ENCODE results near the gene HMGXB4.
A peak's percentile ranks its signal among the peaks of the same experiment; 100 is the strongest.

The HMGXB4 gene, protein sequence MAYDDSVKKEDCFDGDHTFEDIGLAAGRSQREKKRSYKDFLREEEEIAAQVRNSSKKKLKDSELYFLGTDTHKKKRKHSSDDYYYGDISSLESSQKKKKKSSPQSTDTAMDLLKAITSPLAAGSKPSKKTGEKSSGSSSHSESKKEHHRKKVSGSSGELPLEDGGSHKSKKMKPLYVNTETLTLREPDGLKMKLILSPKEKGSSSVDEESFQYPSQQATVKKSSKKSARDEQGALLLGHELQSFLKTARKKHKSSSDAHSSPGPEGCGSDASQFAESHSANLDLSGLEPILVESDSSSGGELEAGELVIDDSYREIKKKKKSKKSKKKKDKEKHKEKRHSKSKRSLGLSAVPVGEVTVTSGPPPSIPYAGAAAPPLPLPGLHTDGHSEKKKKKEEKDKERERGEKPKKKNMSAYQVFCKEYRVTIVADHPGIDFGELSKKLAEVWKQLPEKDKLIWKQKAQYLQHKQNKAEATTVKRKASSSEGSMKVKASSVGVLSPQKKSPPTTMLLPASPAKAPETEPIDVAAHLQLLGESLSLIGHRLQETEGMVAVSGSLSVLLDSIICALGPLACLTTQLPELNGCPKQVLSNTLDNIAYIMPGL

DNA sequence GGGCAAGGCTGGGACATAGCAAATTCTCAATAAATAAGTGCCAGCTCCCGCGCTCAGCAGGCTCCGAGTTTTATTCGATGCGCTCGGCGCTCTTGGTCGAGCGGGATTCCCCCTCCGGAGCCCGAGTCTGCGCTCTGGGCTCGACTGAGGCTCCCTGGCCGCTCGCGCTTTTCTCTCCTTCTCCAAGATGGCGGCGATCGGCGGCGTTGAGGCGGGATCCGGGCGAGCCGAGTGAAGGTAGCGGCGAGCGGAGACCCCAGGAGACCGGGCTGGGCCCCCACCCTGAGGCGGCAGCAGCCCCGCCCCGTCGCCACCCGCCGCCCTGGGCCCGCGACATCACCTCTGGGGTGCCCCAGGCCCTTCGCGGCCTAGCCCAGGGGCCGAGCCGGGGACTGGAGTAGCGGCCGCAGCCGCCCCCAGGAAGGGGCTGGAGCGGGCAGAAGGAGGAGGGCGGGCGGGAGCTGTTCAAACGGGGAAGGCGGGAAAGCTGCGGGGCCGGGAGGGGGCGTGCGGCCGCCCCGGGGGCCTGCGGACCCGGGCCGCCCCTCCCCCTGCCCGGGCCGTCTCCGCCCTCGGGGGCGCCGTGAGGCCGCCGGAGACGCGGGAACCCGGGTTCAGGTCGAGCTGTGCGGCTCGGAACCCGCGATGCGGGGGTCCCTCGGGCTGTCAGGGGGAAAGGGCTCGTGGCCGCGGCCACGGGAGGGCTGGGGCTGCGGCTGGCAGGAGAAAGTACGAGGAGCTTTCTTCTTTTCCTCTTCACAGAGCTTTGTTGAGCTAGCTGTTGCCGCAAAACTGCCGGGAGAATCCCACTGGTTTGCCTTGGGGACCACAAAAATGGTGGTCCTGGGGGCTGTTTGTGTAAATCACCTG lies at the start of gene HMGXB4:
HMGXB4 (plus strand) TSS at position 173 of the 870 bp plus-strand sequence. CDS start 4,898 bp downstream, outside the sequence.
- H3K27me3 ChIP-seq (ENCODE audit: control insufficient read depth in 5 of 5, insufficient read depth in 4 of 5, low read length in 5 of 5), result no peaks in the 10 kb centered on the region
- H3K36me3 ChIP-seq (ENCODE audit: control insufficient read depth in 5 of 5, insufficient read depth in 5 of 5, low read length in 5 of 5), result peaks cover 0 to 6% (median 5%) of the 10 kb centered on the region in 5 donors
- H3K27ac ChIP-seq (ENCODE audit: low read depth, low read length), result peak within 1 kb of the TSS; percentile 82
- peaks cover 2 to 32% (median 19%) of the 10 kb centered on the region in 5 donors for H3K4me1 ChIP-seq (ENCODE audit: control insufficient read depth in 5 of 5, insufficient read depth in 5 of 5, low read length in 5 of 5)
- no peaks in the 10 kb centered on the region for H3K9me3 ChIP-seq (ENCODE audit: control insufficient read depth in 5 of 5, low read length in 5 of 5)
- H3K4me3 ChIP-seq (ENCODE audit: low read depth in 1 of 5, low read length in 5 of 5), result peak within 1 kb of the TSS; percentile 80 to 93 (median 87)
- H3K9ac ChIP-seq (ENCODE audit: low read length in 5 of 5), result peak within 1 kb of the TSS; percentile 84 to 98 (median 92)

DNA sequence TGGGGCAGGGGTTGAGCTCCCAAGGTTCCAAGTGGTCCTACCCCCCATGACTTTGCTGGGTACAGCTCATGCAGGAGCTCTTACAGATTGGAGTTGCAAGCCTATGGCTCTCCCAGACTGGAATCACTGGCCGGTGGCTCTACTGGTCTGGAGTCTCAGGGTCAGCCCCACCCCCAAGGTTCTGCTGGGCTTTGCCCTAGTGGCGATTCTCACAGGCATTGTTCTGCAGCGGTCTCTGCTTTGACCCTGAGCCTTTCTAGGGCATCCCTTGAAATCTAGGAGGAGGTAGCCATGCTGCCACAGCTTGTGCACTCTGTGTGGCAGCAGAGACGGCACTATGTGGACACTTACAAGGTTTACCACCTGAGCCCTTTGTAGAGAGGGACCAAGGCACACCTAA lies 49.3 kb upstream of the HMGXB4 start:
- H3K4me1 ChIP-seq (ENCODE audit: control insufficient read depth in 5 of 5, insufficient read depth in 5 of 5, low read length in 5 of 5), result no peaks in the 10 kb centered on the region
- H3K27ac ChIP-seq (ENCODE audit: low read depth, low read length), result no peak overlapping the region
- H3K9me3 ChIP-seq (ENCODE audit: control insufficient read depth in 5 of 5, low read length in 5 of 5), result no peaks in the 10 kb centered on the region
- peaks cover 8 to 18% (median 11%) of the 10 kb centered on the region in 5 donors for H3K27me3 ChIP-seq (ENCODE audit: control insufficient read depth in 5 of 5, insufficient read depth in 4 of 5, low read length in 5 of 5)
- no peak overlapping the region for H3K9ac ChIP-seq (ENCODE audit: low read length in 5 of 5)
- H3K36me3 ChIP-seq (ENCODE audit: control insufficient read depth in 5 of 5, insufficient read depth in 5 of 5, low read length in 5 of 5), result no peaks in the 10 kb centered on the region
- no peak overlapping the region for H3K4me3 ChIP-seq (ENCODE audit: low read depth in 1 of 5, low read length in 5 of 5)

- H3K9ac ChIP-seq (ENCODE audit: low read length in 5 of 5), result no peak overlapping the region
- H3K4me3 ChIP-seq (ENCODE audit: low read depth in 1 of 5, low read length in 5 of 5), result no peak overlapping the region
- H3K27me3 ChIP-seq (ENCODE audit: control insufficient read depth in 5 of 5, insufficient read depth in 4 of 5, low read length in 5 of 5), result peaks cover 5 to 18% (median 11%) of the 10 kb centered on the region in 5 donors
- H3K4me1 ChIP-seq (ENCODE audit: control insufficient read depth in 5 of 5, insufficient read depth in 5 of 5, low read length in 5 of 5), result no peaks in the 10 kb centered on the region
- H3K27ac ChIP-seq (ENCODE audit: low read depth, low read length), result no peak overlapping the region
- peaks cover 0 to 3% (median 0%) of the 10 kb centered on the region in 5 donors for H3K9me3 ChIP-seq (ENCODE audit: control insufficient read depth in 5 of 5, low read length in 5 of 5)
- no peaks in the 10 kb centered on the region for H3K36me3 ChIP-seq (ENCODE audit: control insufficient read depth in 5 of 5, insufficient read depth in 5 of 5, low read length in 5 of 5)
Measured at GRCh38 chr22:35209203-35209602, 48.1 kb upstream of the HMGXB4 start.

GRCh38 chr22:35212009-35212408 lies 45.3 kb upstream of the HMGXB4 start:
- H3K9me3 ChIP-seq (ENCODE audit: control insufficient read depth in 5 of 5, low read length in 5 of 5), result peaks cover 0 to 4% (median 0%) of the 10 kb centered on the region in 5 donors

DNA sequence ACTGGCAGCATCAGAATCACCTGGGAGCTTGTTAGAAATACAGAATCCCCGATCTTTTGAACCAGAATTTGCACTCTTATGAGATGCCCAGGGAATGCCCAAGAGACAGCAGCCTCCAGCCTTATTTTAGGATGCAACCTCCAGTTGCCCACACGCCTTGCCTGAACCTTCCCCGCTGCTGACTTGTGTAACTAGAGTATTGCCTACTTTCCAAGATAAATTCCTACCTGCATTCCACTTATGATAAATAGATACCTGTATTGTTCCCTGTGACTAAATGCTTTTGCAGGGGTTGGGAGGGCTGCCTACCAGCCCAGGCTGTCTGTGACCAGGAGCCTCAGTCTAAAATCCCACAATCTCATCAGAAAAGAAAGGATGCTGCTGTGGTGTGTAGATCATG lies 44.3 kb upstream of the HMGXB4 start:
- peaks cover 0 to 9% (median 3%) of the 10 kb centered on the region in 5 donors for H3K9me3 ChIP-seq (ENCODE audit: control insufficient read depth in 5 of 5, low read length in 5 of 5)
- H3K36me3 ChIP-seq (ENCODE audit: control insufficient read depth in 5 of 5, insufficient read depth in 5 of 5, low read length in 5 of 5), result no peaks in the 10 kb centered on the region
- no peaks in the 10 kb centered on the region for H3K4me1 ChIP-seq (ENCODE audit: control insufficient read depth in 5 of 5, insufficient read depth in 5 of 5, low read length in 5 of 5)
- no peak overlapping the region for H3K27ac ChIP-seq (ENCODE audit: low read depth, low read length)
- peaks cover 4 to 17% (median 5%) of the 10 kb centered on the region in 5 donors for H3K27me3 ChIP-seq (ENCODE audit: control insufficient read depth in 5 of 5, insufficient read depth in 4 of 5, low read length in 5 of 5)
- no peak overlapping the region for H3K9ac ChIP-seq (ENCODE audit: low read length in 5 of 5)
- no peak overlapping the region for H3K4me3 ChIP-seq (ENCODE audit: low read depth in 1 of 5, low read length in 5 of 5)

More at GRCh38 chr22:35212009-35212408, 45.3 kb upstream of the HMGXB4 start:
- no peak overlapping the region for H3K9ac ChIP-seq (ENCODE audit: low read length in 5 of 5)
- no peak overlapping the region for H3K27ac ChIP-seq (ENCODE audit: low read depth, low read length)
- peaks cover 5 to 18% (median 8%) of the 10 kb centered on the region in 5 donors for H3K27me3 ChIP-seq (ENCODE audit: control insufficient read depth in 5 of 5, insufficient read depth in 4 of 5, low read length in 5 of 5)
- no peaks in the 10 kb centered on the region for H3K36me3 ChIP-seq (ENCODE audit: control insufficient read depth in 5 of 5, insufficient read depth in 5 of 5, low read length in 5 of 5)
- H3K4me1 ChIP-seq (ENCODE audit: control insufficient read depth in 5 of 5, insufficient read depth in 5 of 5, low read length in 5 of 5), result no peaks in the 10 kb centered on the region
- no peak overlapping the region for H3K4me3 ChIP-seq (ENCODE audit: low read depth in 1 of 5, low read length in 5 of 5)

GRCh38 chr22:35214968-35215367 lies 42.3 kb upstream of the HMGXB4 start:
- Histone ChIP-seq H3K9me3 (ENCODE audit: control insufficient read depth in 5 of 5, low read length in 5 of 5) (peaks cover 0 to 11% (median 8%) of the 10 kb centered on the region in 5 donors), H3K9ac (ENCODE audit: low read length in 5 of 5) (no peak overlapping the region), H3K4me1 (ENCODE audit: control insufficient read depth in 5 of 5, insufficient read depth in 5 of 5, low read length in 5 of 5) (no peaks in the 10 kb centered on the region), H3K36me3 (ENCODE audit: control insufficient read depth in 5 of 5, insufficient read depth in 5 of 5, low read length in 5 of 5) (no peaks in the 10 kb centered on the region), H3K27ac (ENCODE audit: low read depth, low read length) (no peak overlapping the region), H3K4me3 (ENCODE audit: low read depth in 1 of 5, low read length in 5 of 5) (no peak overlapping the region), H3K27me3 (ENCODE audit: control insufficient read depth in 5 of 5, insufficient read depth in 4 of 5, low read length in 5 of 5) (peaks cover 0 to 14% (median 5%) of the 10 kb centered on the region in 5 donors)

GRCh38 chr22:35215993-35216392 lies 41.3 kb upstream of the HMGXB4 start:
- Histone ChIP-seq H3K9ac (ENCODE audit: low read length in 5 of 5) (no peak overlapping the region), H3K9me3 (ENCODE audit: control insufficient read depth in 5 of 5, low read length in 5 of 5) (peaks cover 0 to 11% (median 8%) of the 10 kb centered on the region in 5 donors), H3K4me3 (ENCODE audit: low read depth in 1 of 5, low read length in 5 of 5) (no peak overlapping the region), H3K36me3 (ENCODE audit: control insufficient read depth in 5 of 5, insufficient read depth in 5 of 5, low read length in 5 of 5) (no peaks in the 10 kb centered on the region), H3K27ac (ENCODE audit: low read depth, low read length) (no peak overlapping the region), H3K27me3 (ENCODE audit: control insufficient read depth in 5 of 5, insufficient read depth in 4 of 5, low read length in 5 of 5) (peaks cover 0 to 14% (median 3%) of the 10 kb centered on the region in 5 donors), H3K4me1 (ENCODE audit: control insufficient read depth in 5 of 5, insufficient read depth in 5 of 5, low read length in 5 of 5) (no peaks in the 10 kb centered on the region)

- H3K4me3 ChIP-seq (ENCODE audit: low read depth in 1 of 5, low read length in 5 of 5), result no peak overlapping the region
- no peaks in the 10 kb centered on the region for H3K36me3 ChIP-seq (ENCODE audit: control insufficient read depth in 5 of 5, insufficient read depth in 5 of 5, low read length in 5 of 5)
- H3K9ac ChIP-seq (ENCODE audit: low read length in 5 of 5), result no peak overlapping the region
- H3K27ac ChIP-seq (ENCODE audit: low read depth, low read length), result no peak overlapping the region
- peaks cover 0 to 11% (median 8%) of the 10 kb centered on the region in 5 donors for H3K9me3 ChIP-seq (ENCODE audit: control insufficient read depth in 5 of 5, low read length in 5 of 5)
- H3K27me3 ChIP-seq (ENCODE audit: control insufficient read depth in 5 of 5, insufficient read depth in 4 of 5, low read length in 5 of 5), result peaks cover 0 to 5% (median 2%) of the 10 kb centered on the region in 5 donors
- H3K4me1 ChIP-seq (ENCODE audit: control insufficient read depth in 5 of 5, insufficient read depth in 5 of 5, low read length in 5 of 5), result no peaks in the 10 kb centered on the region
Measured at GRCh38 chr22:35217527-35217926, 39.8 kb upstream of the HMGXB4 start.

GRCh38 chr22:35218079-35218478 lies 39.2 kb upstream of the HMGXB4 start:
- no peaks in the 10 kb centered on the region for H3K36me3 ChIP-seq (ENCODE audit: control insufficient read depth in 5 of 5, insufficient read depth in 5 of 5, low read length in 5 of 5)
- H3K27ac ChIP-seq (ENCODE audit: low read depth, low read length), result no peak overlapping the region
- no peaks in the 10 kb centered on the region for H3K4me1 ChIP-seq (ENCODE audit: control insufficient read depth in 5 of 5, insufficient read depth in 5 of 5, low read length in 5 of 5)
- peaks cover 0 to 3% (median 2%) of the 10 kb centered on the region in 5 donors for H3K27me3 ChIP-seq (ENCODE audit: control insufficient read depth in 5 of 5, insufficient read depth in 4 of 5, low read length in 5 of 5)
- peaks cover 0 to 11% (median 8%) of the 10 kb centered on the region in 5 donors for H3K9me3 ChIP-seq (ENCODE audit: control insufficient read depth in 5 of 5, low read length in 5 of 5)
- H3K4me3 ChIP-seq (ENCODE audit: low read depth in 1 of 5, low read length in 5 of 5), result no peak overlapping the region
- no peak overlapping the region for H3K9ac ChIP-seq (ENCODE audit: low read length in 5 of 5)

Data from subcutaneous abdominal adipose tissue (tissue), 5 donors.